ENCODE results near the gene MSI2.

GRCh38 chr17:57381498-57381897 is 125.2 kb downstream of the MSI2 start:
- TF ChIP-seq CTCF (IDR thresholded peaks at IDR 0.05) = no peak
- no peak for TF ChIP-seq POLR2A (IDR thresholded peaks at IDR 0.05)

Measured in right lobe of liver (tissue), 4 donors.